NCI-H1105 treated with DMSO at 0.1 percent for 48 hours (cell line): Measurements from ENCODE around the gene C20orf202.

ENCODE experiments used
- DNase-seq: peaks from one replicate; lab custom pipeline; 2025; lab: John Stamatoyannopoulos, UW

Gene C20orf202

DNA sequence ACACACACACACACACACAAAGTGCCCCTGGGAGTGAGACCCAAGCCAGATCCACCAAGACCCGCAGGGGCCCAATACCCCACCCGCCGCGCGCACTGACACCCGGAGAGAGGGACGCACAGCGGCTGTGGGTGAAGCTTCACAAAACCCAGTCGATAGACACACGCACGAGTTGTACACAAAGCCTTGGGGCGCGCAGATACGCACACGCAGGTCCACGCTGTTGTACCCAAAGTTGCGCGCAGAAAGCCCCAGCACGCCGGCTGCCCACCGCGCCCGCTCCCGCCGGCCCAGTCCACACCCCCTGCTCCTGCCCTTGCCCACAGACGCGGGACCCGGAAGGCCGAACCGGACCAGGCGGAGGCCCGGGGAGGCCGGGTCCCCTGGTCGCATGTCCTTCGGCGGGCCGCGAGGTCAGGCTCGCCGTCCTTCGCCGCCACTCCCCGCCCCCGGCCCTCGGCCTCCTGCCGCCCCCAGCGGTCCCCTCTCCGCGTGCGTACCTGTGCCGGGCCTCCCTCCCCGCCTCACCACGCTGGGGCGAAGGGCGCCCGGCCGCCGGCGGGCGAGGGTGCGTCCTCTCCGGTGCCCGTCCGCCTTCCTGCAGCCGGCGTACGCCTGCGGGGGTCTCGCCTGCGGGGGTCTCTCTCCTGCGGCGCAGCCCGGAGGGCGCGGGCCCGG lies 18.5 kb upstream of the C20orf202 start, which contains the start of gene TMEM74B:
TSS of gene TMEM74B (minus strand) at position 344 of the 678 bp plus-strand sequence. CDS start 1,180 bp downstream, outside the sequence.
- peak; percentile 3 for DNase-seq

DNA sequence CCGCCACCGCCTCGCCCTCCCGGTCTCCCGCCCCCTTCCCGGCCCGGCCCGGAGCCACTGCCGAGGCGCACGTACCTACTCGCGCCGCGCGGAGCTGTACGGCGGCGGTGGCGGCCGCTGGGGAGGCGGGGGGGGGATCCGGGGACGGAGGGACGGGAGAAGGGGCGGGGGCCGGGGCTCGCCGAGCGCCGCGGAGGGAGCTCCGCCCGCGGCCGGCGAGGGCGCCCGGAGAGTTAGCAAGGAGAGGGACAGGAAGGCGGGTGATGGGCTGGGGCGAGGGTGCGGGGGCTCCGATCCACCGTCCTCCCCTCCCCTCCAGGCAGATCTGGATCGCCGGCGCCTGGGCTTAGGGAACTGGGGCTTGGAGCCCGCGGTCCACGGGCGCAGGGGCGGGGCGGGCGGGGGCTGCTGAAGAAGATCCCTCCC lies 17.9 kb upstream of the C20orf202 start:
- peak; percentile 44 for DNase-seq

DNA sequence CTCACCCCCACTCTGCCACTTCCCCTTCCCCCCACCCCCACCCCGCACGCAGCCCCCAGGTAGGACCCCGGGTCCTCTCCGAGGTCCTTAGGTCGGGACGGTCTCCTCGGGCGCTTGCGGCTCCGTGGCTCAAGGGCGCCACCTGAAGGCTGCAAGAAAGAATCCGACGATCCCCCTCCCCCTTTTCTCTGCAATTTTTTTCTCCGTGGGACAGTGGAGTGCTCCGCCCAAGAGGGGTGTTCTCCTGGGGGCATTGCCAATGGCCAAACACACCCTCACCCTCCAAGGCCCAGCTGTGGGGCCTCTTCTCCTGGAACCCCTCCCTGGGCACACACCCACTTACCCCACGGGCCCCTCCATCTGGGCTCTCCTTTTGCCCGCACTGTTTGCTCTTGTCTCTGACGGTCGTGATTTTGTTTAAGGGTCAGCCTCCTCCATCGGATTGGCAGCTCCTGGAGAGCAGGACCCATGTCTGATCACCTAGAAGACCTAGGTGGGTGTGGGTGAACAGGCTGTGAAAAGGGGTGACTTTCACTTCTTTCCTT lies 17.4 kb upstream of the C20orf202 start:
- peak; percentile 44 for DNase-seq

DNA sequence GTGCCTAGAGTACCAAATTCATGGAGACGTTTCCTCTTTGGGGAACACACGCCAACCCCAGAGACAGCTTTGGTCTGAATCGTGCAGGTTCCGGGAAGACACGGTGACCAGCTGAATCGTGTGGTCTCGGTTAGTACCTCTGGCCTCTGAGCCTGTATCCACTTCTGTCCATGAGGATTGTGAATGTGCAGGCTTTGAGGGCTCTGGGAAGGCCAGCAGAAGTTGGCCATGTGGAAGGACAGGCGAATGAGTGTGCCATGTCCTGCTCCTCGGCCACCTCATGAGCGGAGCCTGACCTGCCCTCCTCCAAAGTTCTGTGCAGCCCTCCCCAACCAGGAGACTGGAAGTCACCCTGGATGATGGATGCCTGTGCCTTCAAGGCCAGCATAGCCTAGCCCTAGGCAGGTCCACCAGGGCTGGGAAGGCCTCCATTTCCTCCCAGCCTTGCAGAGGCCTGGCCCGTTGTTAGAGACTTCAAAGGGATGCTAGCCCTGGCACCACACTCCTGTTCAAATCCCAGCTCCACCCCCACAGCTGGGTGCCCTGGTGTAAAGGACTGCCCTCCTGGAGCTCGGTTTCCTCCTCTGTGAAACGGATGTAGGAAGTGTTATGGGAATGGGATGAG lies 16.8 kb upstream of the C20orf202 start:
- DNase-seq, result no peak

DNA sequence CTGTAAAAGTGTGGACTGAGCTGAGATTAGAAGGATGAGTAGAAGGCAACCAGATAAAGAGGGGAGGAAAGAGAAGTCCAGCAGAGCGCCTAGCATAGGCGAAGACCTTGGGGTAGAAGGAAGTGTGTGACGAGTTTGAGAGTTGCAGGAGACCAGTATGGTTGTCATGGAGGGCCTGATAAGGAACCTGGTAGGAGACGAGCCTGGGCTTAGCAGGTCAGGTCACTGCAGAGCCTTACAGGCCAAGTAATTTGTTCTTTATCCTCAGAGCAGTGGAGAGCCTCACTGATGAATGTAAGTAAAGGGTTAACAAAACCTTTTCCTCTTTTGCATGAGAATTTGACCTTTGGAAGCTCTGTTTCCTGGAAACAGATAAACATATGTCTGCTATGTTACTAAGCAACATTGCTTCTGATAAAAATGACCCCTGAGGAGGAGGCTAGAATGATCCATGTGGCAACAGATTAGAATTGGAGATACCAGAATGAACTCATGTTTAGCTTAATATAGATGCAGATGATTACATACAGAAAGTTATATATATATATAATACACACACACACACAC lies 15.6 kb upstream of the C20orf202 start:
- no peak for DNase-seq

DNA sequence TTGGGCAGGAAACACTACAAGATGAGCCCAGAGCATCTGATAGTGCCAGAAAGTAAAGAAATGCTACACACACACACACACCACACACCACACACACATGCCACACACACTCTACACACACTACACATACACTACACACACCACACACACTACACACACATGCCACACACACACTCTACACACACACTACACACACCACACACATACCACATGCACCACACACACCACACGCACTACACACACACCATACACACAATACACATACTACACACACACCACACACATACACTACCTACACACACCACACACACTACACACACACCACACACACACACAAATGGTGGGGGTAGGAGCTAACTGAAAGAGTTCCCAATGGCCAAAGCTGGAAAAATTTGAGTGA lies 14.9 kb upstream of the C20orf202 start:
- DNase-seq, result no peak

DNA sequence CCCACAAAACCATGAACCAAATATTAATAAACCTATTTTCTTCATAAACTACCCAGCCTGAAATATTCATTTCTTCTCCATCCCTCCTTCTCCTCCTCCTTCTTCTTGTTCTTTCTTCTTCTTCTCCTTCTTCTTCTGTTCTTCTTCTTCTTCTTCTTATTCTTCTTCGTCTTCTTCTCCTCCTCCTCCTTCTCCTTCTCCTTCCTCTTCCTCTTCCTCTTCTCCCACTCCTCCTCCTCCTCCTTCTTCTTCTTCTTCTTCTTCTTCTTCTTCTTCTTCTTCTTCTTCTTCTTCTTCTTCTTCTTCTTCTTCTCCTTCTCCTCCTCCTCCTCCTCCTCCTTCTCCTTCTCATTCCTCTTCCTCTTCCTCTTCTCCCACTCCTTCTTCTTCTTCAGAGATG lies 13.4 kb upstream of the C20orf202 start:
- no peak for DNase-seq

DNA sequence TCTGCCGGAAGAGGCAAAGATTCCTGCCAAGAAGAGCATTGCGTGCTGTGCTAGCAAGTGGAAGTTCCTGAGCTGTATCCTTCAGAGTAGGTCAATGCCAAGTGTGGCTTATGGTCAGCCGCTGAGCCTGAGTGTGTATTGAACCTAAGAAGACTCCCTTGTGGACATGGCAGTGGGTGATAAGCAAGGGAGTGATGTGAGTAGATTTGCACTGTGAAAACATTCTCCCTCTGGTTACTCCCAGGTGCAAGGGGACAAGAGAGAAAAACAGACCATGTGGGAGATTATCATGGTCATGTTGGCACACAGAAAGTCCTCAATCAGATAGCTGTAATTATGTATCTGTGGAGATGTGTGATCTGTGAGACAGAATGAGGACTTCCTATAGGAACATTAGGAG lies 12.4 kb upstream of the C20orf202 start:
- no peak for DNase-seq

DNA sequence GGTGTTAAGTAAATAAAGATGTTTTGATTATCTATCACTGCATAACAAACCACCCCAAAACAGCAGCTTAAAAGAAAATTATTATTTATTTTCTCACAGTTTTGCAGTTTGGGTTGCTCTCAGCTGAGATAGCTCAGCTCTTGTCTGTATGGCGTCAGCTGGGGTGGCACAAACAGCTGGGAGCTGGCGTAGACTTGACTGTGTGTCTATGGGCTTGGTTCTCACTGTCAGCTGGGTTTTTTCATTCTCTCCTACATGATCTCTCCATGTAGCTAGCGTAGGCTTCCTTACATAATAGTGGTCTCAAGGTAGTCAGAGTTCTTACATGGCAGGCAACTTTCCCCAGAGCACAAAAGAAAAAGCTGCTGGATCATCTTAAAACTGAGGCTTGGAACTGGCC lies 12.0 kb upstream of the C20orf202 start:
- DNase-seq, result no peak

DNA sequence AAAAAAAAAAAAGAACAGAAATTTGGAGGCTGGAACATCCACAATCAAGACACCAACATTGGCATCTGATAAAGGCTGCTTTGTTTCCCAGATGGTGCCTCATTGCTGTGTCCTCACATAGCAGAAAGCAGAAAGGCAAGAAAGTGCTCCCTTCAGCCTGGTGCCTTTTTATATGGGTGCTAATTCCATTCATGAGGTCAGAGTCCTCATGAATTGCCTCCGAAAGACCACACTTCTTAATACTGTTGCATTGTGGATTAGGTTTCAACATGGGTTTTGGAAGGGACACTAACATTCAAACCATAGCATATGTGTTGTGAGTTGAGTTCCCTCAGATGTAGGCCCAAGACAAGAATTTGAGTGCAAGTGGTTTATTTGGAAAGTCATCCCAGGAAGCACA lies 8.0 kb upstream of the C20orf202 start:
- DNase-seq, result no peak

DNA sequence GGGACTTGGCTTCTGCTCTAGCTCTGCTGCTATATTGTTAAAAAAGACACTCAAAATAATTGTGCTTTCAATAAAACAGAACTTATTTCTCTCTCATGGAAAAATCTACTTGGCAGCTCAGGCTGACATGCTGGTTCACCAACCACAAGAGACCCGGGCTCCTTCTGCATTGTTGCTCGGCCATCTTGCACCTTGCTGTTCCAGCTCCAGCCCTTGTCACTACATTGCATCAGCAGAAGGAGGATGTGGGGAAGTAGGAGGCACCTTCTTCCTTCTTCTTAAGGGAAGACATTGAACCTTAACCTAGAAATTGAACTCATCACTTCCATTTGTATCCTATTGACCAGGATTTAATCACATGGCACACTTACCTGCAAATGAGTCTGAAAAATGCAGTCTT lies 6.6 kb upstream of the C20orf202 start:
- DNase-seq, result no peak

DNA sequence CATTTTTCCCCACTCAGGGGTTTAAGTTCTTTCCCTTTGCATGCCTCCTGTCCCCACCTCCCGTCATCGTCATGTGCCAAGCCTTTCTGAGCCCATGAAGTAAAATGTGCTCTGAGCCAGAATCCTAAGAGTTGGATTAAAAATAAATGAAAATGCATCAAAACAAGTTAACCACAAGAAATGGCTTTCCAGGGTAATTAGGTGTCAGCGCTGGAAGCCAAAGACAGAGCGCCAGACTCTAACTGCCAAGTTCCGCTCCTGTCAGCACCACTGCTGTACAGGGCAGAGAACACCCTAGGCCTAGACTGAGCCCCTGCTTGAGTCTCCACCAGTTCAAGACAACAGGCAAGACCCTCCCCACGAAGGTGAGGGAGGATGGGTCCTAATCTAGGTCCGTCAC lies 5.5 kb upstream of the C20orf202 start:
- DNase-seq, result no peak

DNA sequence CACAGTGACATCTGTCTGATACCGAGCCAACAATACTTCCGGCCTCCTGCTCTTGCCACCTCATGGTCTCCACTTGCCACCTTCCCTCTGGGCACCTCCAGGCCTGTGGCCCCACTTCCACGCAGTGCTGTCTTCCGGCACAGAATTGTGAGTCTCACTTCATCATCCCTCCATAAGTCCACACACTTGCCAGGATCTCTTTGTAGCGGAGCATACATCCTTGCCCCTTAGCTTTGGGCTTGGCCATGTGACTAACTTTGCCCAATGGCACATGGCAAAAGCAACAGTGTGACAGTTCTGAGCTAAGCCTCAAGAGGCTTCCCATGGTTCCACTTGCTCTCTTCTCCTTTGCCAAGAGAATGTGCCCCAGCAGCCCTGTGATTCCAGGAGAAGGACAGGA lies 4.5 kb upstream of the C20orf202 start:
- no peak for DNase-seq

DNA sequence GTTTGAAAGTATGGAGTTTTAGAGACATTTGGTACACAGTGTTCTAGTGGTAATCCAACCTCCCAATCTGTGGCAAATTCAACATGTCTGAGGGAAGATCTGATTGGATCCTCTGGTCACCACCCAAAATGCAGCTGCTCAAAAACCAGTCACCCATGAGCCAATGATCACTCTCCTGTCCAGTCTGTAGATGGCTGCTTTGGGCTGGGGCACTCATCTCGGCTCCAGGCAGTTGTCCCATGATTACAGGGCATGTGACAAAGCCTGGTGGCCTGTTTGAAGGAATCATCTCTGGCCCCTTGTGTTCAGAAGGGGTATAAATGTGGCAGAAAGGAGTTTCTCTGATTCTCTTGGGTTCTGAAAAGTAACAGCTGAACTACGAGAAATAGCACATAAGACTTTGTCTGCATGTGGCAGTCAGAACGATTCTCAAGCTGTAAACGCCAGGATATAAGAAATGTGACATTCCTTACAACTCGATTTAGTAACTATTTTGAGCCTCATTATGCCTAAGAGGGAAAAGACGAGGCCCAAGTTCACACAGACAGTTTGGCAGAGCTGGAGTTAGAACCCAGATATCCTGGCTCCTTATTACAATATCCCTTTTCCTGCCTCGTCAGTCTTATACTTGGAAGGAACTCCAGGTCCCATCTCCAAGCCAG lies 3.9 kb upstream of the C20orf202 start:
- DNase-seq, result no peak

DNA sequence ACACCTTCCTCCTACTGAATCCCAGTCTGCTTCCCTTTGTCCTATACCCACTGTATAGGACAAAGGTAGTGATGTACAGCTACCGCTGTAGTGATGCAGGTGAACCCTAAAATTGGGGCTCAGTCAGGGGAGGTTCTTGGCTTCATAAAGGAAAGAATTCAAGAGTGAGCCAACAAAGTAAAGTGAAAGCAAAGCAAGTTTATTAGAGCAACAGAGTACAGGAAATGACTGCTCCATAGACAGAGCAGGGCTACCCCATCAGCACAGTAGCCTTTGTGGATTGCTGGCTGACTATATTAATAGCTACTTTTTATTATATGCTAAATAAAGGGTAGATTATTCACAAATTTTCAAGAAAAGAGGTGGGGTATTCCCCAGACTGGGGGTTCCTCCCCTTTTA lies 3.3 kb upstream of the C20orf202 start:
- no peak for DNase-seq

DNA sequence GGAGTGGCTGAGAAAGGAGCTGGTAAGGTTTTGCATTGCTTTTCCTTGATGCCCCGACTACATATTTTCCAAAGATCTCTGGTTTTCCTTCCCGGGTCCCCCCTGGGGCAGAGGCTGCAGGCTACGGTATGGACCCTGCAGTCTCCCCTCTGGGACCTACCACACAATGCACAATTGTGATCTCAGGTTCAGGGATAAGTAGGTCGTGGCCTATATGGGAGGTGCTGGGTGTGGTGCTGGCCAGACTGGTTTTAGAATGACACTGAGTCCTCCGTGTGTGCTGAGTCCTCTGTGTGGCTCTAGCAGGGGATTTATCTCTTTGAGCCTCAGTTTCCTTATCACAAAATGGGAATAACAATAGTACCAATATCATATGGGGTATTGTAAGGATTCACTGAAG lies 376 bp downstream of the C20orf202 start:
- no peak for DNase-seq

DNA sequence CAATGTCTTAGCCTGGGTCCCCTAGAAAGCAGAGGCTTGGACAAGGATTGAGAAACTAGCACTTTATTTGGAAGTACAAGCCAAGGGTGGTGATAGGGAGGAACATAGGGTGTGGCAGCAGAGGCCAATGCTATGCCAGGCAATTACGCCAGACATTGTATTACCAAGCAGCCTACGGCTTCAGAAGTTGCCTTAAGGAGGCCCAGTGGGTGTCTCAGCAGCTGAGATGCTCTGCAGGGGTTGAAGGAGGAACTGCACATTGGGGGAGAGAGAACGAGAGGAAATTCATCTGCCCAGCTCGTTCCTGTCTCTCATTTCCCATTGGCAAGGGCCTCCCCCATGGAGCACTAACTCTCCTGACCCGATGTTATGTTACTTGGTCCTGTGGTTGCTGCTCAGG lies 859 bp downstream of the C20orf202 start:
- DNase-seq, result no peak

DNA sequence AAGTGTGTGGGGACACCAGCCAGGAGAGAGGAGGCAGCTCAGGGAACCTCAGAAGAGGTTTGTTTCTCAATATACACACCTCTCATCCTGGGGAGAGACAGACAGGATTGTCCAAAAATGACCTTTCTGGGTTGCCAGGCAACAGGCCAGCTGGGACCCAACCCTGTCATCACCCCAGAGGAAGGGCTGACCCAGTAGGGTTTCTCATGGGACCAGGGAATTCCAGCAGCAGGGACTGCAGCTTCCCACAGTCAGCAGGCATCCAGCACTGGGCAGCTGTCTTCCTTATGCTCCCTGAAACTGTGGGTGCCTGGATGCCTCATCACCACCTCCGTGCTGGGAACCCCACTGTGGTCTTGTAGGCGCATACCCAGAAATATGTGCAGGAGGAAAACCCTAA lies 1.3 kb downstream of the C20orf202 start:
- no peak for DNase-seq

DNA sequence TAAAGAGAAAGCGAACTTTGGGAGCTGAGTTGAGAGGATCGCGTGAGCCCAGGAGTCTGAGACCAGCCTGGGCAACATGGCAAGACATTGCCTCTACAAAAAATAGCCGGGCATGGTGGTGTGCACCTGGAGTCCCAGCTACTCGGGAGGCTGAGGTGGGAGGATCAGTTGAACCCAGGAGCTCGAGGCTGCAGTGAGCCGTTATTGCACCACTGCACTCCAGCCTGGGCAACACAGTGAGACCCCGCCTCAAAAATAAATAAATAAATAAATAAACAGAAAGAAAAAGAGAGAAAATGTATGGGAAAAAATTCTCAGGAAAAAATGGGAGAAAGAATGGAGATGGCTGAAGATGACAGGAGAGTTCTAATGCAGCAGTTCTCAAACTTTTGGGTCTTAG lies 2.5 kb downstream of the C20orf202 start:
- DNase-seq, result no peak

DNA sequence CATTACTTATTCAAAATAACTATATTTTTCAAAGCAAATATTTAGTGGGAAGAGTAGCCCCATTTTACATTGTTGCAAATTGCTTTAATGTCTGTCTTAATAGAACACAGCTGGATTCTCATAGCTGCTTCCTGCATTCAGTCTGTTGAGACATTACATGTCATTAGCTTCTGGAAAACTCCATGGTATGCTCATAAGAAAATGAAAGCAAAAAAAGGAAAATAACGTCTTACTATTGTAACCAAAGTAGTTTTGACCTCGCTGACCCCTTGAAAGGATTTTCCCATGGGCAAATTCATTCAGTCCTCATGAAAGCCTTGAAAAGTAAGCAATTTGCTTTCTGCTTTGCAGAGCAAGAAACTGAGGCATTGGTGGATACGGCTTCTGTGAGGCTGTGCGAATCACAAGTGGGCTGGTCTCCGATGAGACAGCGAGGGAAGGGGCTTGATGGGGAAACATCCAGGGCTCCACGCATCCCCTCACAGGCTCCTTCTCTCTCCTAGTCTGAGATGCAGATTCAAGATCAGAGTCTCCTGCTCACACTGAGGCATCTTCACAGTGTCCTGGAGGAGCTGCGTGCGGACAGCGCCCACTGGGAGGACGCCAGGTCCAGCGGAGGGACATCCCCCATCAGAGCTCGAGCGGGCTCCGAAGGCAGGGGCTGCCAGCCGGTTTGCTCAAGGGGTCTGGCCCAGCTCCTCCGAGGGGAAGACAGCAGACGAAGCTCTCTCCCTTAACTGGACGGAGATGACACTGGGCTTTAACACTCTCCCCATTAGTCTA lies 3.3 kb downstream of the C20orf202 start:
- no peak for DNase-seq

DNA sequence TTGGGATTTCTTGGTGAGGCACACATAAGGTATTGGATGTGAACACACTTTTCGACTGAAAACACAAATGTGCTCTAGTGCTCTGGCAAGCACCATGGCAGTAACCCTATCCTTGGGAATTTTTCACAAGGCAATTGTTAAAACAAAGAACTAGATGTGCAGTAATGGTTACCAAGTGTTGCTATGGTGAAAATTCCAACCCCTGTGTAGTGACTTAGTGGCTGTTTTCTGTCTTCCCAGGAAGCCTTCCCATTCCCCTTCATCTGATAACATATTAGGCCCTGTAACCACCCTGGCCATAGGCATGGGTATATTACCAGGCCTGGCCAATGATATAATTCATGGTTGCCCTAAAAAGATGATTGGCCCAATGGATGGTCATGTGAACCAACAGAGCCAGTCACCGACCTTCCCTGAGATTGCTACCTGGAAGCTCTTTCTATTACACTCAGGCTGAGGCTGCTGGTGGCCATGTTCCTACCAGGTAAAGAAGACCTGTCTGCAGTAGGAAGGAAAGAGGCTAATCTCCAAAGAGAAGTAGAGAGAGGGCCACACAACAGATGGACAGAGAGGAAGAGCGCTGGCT lies 4.1 kb downstream of the C20orf202 start:
- DNase-seq, result no peak
